HG03378 (cell line): Measurements from ENCODE around the gene AFF2.
"Not testable (repeated sequence)": the region's sequence is repeated elsewhere in the genome, so short reads cannot be mapped to it uniquely, and the experiment has no call there.

Experiments used
- ATAC-seq: cut with Tn5 transposase; IDR thresholded peaks from one replicate; pipeline ENCODE4 v1.9.1; 2021; ENCODE audit warnings: mild to moderate bottlenecking, moderate library complexity; ENCODE audit not compliant: unreplicated experiment

Gene AFF2

DNA sequence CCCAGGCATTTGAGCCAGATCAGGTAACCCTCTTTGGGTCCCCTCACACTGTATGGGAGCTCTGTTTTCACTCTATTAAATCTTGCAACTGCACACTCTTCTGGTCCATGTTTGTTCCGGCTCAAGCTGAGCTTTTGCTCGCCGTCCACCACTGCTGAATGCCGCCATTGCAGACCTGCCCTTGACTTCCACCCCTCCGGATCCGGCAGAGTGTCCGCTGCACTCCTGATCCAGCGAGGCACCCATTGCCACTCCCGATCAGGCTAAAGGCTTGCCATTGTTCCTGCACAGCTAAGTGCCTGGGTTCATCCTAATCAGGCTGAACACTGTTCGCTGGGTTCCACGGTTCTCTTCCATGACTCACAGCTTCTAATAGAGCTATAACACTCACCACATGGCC lies 406.2 kb downstream of the AFF2 start:
- ATAC-seq, result not testable (repeated sequence)

DNA sequence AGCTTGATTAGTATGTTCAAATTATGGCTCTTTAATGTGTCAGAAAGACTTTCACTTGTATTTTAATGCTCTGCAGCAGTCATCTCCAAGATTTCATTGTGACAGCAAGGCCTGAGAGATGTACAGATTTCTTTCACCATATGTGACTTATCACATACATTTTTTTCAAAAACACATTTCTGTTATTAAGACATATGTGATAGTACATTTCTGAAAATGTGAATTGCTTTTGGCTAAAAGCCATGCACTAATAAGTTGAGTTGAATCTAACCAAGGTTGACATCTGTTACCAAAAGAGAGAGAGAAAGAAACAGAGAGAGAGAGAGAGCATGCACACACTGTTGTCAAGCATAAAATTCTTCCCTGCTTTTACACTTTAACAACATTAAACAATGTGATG lies 409.3 kb downstream of the AFF2 start:
- no peak for ATAC-seq

DNA sequence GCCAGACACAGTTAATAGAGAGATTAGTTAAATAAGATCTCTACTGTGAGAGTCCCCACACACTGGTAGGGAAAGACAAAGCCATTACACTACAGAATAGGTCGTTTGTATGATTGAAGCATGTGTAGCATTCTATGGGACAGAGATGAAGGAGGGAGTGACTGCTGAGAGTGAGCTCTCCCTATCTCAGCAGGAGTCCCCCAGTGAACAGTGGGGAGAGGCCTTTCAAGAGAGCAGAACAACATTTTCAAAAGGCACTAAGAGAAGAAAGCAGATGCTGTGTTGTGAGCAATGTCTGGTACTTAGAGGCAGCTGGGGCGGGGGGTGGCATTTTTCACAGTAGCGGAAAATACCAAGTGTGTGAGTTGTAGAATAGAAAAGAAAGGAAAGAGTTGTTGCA lies 413.6 kb downstream of the AFF2 start:
- ATAC-seq, result no peak

DNA sequence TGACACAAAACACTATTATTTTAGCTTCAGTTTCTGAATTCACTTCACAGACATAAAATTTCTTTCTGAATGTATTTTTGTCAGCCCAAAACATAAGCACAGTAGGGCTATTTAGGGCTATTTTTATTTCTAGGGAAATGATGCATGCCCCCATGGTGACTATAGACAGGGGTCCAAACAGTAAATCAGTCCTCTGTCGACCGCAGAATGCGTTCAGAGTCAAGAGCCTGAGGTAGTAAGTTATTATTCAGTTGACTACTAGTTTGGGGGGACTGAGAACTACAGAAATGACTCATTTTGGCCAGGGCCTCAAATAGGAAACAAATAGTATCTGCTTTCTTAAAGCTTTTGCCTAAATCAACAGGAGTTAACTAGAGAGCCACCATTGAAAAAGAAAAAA lies 414.4 kb downstream of the AFF2 start:
- peak; percentile 70 for ATAC-seq

DNA sequence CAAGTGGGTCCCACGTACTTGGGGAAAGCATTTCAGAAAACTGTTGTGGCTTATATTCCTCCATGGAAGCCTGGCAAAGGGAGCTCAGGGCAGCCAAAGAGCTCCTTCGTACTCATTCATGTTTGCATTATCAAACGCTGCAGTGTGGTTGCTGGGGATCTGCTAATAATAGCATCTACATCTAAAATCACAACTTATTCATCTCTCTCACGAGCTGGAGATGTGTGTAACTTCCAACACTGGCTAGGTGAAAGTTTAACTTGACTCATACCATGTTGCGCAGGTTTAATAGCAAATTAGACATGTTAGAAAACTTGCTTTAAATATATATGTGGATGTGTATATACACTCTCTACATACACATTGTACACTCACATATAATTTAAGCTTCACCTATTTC lies 415.1 kb downstream of the AFF2 start:
- no peak for ATAC-seq

DNA sequence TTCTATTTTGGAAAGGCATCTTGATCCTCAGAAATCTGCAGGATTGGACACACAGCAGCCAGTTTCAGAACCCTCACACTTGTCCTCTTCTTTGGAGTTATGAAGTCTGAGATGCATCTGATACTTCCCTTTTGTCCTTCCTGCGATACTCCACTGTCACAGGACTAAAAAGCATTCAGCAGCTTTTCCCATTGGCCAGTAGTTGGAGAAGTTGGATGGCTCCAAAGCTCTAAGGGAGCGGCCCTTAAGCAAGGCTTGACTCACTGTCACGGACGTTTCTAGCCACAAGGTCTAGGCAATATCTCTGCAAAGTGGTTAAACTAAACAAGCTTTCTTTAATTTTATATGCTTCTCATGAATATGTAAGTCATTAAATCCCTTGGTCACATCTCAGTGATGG lies 417.0 kb downstream of the AFF2 start:
- ATAC-seq, result no peak

DNA sequence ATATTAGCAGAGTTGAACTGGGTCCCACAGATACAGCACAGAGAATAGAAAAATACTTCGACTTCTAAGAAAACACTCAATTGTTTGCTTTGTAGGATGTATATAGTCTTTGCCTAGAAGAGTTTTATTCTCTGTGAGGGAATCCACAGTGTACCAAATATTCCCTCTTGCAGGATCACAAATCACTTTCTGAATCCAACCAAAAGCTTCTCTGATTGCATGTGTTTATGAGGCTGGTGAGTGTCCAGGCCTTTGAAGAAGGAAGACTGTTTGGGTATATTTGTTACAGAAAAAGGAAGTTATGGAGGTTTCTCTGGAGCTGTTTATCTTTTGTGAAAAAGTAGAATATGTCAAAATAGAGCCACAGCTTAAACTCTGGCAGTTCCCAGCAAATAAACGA lies 423.2 kb downstream of the AFF2 start:
- ATAC-seq, result no peak

DNA sequence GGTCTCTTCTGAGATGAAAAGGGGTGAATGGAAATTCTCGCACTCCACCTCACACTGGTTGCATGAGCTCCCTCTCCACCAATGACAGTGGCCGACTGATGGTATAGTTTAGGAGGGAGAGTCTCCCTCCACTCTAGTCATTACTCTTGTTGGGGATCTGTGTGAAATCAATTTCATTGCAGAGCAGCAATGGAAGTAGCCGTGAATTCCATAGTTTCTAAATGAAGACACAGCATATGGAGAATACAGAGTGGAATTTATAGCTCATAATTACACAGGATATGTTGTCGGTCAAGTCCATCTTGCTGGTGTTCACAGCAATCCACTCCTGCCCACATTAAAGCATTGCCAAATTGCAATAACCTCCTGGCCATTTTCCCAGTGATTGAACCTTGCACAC lies 426.0 kb downstream of the AFF2 start:
- ATAC-seq, result no peak

DNA sequence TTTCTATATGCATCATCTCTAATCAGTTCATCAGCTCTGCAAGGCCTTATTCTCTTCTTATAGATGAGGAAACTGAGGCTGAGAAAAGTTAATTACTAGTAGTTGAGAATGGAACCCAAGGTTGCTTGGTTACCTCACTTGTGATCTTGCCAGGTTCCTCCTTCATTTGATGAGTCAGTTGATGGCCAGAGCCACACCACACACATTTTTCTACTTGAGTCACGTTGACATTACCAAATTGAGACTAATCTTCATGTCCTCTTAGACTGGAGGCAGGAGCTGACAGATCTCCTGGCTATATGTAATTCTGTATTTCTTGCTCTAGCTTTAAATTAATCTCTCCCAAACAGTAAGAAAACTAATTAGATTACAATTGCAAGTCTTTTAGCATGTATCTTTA lies 428.4 kb downstream of the AFF2 start:
- no peak for ATAC-seq

DNA sequence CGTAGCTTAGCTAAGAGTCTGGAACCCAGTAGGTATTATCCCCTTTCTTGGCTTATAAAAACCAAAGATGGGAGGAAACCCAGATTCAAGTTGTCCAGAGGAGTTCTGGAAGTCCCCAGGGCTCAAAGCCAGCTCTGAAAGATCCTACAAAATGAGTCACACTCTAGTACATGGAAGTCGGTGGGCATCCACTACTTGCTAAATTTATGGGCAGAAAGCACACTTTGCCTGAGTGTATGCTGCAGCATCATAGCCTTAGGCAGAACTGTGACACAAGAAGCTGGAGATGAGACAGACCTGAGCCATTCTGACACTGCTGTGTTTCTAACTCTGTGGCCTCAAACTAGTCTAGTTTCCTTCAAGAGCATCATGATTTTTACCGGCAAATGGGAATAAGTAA lies 429.3 kb downstream of the AFF2 start:
- no peak for ATAC-seq

DNA sequence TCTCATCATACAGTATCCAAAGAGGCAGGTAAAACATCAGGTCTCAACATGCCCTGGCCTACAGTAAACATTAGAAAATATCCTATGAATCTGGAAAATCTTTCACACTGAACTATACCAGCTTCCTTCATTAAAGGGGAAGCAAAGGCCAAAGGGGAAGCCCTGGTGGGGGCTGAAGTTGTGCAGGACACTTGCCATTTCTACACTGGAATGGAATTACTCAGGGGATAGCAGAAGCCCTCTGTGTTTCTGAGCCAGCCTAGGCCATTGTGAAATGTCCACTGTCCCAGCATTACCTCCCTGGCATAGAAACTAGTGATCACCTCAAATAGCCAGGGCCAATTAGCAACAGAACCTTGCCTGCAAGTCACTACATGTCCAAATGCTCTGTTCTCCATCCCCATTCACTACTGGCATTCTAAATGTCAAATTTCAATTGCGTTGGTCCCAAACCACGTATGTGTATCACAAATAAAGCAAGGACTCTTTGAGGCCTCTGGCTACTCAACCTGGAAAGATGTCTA lies 429.9 kb downstream of the AFF2 start:
- ATAC-seq, result no peak

DNA sequence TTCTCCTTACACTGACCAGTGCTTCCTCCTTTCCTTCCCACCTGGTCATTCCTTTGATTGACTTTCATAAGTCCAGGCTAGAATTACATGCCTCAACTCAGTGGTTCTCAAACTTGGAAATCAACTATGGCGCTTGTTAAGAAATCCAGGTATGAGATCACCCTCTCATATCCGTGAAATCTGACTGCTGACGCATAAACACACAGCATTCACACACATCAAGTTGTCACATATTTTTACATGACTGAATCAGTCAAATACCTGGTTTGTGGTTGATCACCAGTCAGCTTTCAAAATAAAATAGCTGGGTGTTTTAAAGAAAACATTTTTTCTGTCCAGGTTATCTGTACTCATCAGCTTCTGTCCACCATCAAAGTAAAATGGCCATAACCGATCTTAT lies 433.5 kb downstream of the AFF2 start:
- no peak for ATAC-seq

DNA sequence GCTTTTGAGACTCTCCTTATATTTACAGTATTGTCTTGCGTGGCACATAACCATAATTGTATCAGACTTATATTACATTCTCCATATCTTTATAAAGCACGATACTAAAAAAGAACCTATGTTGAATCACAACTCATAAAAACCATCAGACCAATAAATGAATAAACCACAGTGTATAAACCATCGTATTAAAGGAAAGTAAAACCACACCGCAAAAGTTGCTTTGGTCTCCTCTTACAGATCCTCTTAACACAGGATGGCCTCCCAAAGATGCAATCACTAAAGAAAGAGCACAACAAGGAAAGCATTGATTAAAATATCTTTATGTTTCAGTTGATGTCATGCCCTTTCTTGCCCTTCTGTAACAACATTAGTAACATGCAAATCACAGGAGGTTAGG lies 437.9 kb downstream of the AFF2 start:
- ATAC-seq, result no peak

DNA sequence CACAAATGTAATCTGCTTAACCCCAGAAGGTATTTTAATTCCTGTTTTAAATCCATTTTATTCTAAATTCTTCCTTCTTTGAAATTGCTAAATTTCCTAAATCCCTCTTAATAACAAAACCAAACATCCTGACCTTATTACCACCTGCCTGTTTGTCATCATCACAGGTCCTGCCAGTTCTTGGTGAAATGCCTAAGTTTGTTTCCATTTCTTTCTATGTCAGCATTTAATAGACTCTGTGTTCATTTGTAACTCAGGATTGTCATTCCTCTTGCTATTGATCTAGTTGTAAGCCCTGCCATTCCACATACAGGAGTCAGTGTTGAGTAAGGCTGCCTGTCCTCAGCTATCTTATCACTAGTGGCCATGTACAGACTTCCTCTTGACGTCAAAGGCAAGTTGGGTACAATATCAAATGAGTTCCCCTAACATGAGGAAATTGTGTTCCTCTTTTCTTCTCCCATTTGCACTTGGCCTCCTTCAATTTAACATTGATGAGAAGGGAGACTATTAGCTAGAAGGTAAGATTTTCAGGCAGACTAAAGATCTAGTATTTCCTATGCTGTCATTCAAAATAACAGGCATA lies 440.1 kb downstream of the AFF2 start:
- ATAC-seq, result no peak

DNA sequence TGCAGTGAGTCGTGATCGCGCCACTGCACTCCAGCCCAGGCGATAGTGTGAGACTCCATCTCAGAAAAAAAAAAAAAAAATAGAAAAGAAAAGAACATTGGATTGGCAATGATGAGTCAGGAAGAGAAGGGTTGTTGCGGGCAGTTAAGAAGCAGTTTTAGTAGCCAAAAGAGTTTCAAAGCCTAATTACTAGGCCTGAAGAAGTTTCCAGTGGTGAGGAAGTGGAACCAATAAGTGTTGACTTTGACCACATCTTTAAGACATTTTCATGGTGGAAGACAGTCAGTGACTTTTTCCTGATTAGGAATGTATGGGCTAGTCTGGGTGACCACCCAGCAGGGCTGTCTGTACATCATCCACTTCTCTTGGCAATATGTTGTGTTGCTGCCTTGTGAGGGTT lies 442.3 kb downstream of the AFF2 start:
- no peak for ATAC-seq

DNA sequence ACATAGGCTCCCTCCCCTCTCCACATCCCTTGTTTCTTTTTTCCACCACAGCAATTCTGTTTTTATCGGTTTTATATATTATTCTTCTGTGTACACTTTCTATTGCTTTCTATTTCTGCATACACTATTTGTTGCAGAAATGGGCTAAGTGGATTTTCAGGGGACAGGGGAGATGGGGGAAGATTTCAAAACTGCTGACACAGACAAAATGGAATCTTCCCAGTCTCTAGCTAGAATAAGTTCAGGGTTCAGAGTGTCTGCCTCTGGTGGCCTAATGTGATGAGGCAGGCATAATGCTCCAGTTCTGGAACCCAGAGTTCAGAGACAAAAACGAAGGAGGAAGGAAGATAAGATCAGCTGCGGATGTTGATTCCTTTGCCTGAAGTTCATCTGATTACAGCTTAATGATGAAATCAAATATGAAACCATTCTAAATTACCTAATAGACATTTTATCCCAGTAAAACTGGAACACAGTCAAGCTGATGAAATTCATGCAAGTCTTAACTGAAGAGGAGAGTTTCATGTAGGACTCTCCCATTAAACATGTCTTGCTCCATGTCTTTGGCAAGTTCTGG lies 447.1 kb downstream of the AFF2 start:
- ATAC-seq, result no peak

DNA sequence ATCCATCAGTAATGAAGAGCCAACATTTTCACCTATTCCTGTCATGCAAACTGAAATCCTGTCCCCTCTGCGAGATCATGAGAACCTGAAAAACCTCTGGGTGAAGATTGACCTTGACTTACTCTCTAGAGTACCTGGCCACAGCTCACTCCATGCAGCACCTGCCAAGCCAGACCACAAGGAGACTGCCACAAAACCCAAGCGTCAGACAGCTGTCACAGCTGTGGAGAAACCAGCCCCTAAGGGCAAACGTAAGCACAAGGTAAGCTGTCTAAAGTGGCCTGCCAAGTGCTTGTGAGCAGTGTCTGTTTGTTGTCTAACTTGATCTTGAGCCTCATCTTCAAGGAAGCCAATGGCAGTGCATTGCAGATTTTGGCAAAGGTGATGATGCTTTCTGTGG lies 455.9 kb downstream of the AFF2 start:
- no peak for ATAC-seq

DNA sequence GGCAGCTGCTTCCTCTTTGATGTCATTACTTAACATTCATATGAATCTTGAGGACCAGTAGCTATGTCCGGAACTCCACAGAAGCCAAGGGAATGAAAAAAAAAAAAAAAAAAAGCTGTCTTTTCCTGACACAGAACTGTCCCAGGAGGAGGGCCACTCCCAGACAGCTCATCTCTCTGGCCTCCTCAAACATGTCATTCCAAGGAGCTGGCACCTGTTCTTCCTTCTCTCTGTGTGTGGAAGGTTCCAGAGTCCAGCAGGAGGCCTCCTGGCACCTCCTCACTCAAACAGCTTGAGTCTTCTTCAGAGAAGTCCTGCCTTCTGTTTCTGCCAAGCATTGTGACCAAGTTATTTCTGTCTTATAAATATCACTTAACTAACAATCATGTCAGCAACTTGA lies 458.5 kb downstream of the AFF2 start:
- no peak for ATAC-seq

DNA sequence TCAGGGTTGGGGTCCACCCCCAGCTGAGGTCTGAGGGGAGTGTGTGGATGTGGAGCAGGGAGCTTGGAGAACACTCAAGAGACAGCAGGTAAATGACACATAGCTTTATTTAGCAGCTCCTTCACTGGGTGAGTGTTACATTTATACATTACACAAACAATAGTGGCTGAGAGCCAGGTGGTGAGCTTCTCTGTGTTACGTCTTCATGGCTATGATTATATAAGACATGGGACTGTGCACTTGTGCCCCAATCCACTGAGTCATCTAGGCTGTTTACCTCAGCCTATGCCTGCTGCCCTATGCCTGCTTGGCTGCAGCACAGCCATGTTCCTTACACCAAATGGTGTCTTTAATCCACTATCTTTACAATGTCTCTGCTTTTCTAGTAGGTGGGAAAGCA lies 459.6 kb downstream of the AFF2 start:
- no peak for ATAC-seq

DNA sequence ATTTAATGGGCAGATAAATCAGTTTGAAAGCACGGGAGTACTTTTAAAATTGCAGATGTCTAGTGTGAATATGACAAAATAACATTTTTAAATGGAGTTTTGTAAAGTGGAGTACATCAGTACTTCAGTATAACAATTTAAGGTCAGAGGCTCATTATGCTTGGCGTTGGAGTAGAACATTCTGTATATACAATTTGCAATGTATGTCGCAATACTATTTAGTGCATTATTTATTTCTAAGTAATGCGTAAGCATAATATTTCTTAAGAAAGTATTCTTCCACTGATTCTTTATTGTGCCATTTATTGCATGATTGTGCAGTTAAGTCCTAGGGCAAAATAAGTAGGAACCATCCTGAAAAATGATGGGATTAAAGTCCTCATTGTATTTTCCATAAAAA lies 461.6 kb downstream of the AFF2 start:
- ATAC-seq, result no peak

DNA sequence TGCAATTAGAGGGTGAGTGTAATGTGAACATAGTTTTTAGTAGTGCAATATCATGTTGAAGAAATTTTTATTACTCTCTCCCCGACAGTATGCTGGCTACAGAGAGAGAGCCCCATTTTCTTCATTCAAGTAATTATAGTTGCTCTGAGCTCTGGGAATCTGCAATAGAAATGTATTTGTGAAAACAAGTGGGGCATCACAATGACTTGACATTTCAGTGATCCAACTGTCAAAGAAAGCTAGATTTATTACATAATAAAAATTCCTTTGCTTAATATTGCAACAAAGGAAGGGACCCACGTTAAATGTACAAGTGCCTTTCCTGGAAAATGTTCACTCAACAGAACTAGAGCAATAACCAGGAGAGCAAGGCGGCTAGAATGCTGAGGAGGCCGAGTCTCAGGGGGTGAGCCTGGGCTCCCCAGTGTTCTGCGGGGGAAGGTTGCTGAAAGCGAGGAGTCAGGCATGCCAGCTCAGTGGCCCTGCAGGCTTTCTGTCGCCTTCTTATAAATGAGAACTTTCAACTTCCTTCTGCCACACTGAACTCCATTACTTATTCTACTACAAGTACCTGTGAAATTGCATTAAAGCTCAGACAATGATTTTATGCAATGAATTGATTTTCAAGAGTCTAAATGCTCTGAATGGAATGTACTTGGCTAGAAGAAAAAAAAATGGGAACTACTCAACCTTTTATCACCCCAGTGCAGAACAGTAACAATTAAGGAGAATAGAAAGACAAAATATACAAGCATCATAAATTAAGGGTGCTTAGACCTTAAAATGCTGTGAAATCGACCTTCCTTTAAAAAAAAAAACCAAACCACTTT lies 476.4 kb downstream of the AFF2 start:
- ATAC-seq, result no peak

DNA sequence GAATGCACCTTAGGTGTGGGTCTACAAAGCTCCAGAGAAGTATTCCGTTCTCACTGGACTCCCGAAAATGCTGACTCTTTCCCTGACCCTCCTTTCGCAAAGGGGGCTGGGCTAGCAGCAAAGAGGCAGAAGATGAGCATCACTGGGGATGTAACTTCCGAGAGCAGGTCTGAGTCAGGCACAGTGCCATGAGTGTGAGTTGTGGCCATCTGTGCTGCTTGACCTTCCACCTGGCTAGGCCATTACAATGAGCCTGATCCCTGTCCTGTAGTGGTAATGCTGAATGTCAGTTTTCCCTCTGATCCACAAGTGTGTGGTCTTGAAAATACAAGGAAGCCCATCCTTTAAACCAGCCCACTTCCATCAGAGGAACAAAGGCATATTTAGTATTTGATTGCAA lies 479.4 kb downstream of the AFF2 start:
- ATAC-seq, result no peak
